ENCODE data around the gene TSPO2. TPM values are rescaled to one million over a fixed set of nuclear protein-coding genes. Genes with fewer than 3 reads are reported as not detected.

The TSPO2 gene
- total RNA-seq, 1 experiment from 2014 or later: not detected

- Histone ChIP-seq H3K79me2 (ENCODE audit: low read depth) (no peaks in the 10 kb centered on the region), H3K4me3 (no peak overlapping the region), H3K27me3 (ENCODE audit: insufficient read depth, low read depth) (no peaks in the 10 kb centered on the region), H3K4me2 (no peak overlapping the region), H3K36me3 (ENCODE audit: low read depth) (no peaks in the 10 kb centered on the region), H3K4me1 (replicated peaks; ENCODE audit: insufficient read depth) (peaks cover 7% of the 10 kb centered on the region), H4K20me1 (ENCODE audit: insufficient read depth) (no peaks in the 10 kb centered on the region), H3K9me2 (ENCODE audit: insufficient read depth) (no peaks in the 10 kb centered on the region), H2AFZ (no peak overlapping the region), H3K27ac (no peak overlapping the region), H3F3A (ENCODE audit: insufficient read depth, low read depth) (no peaks in the 10 kb centered on the region), H3K9me3 (ENCODE audit: insufficient read depth, low read depth) (no peaks in the 10 kb centered on the region)
- no TSS peak for BruUV-seq (replicated peaks)
- DNase-seq: no peak
- intact Hi-C loops (cut with micrococcal nuclease; ENCODE audit: unreplicated experiment): no loop called here
- POLR2A ChIA-PET (ENCODE audit: unreplicated experiment): no interaction called here
- CTCF ChIA-PET: interaction anchor here (0.6 kb wide), 1 partner anchor 19 kb away, joined by 3 read pairs; no protein-coding TSS in a partner anchor
- TF ChIP-seq, protein P1, sequence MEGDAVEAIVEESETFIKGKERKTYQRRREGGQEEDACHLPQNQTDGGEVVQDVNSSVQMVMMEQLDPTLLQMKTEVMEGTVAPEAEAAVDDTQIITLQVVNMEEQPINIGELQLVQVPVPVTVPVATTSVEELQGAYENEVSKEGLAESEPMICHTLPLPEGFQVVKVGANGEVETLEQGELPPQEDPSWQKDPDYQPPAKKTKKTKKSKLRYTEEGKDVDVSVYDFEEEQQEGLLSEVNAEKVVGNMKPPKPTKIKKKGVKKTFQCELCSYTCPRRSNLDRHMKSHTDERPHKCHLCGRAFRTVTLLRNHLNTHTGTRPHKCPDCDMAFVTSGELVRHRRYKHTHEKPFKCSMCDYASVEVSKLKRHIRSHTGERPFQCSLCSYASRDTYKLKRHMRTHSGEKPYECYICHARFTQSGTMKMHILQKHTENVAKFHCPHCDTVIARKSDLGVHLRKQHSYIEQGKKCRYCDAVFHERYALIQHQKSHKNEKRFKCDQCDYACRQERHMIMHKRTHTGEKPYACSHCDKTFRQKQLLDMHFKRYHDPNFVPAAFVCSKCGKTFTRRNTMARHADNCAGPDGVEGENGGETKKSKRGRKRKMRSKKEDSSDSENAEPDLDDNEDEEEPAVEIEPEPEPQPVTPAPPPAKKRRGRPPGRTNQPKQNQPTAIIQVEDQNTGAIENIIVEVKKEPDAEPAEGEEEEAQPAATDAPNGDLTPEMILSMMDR (conservative IDR thresholded peaks at IDR 0.05): no peak
- no peak for TF ChIP-seq EZH2 (IDR thresholded peaks at IDR 0.05; ENCODE audit: low read depth)
Observed at GRCh38 chr6:41045664-41046063, 3.4 kb downstream of the TSPO2 start.

DNA sequence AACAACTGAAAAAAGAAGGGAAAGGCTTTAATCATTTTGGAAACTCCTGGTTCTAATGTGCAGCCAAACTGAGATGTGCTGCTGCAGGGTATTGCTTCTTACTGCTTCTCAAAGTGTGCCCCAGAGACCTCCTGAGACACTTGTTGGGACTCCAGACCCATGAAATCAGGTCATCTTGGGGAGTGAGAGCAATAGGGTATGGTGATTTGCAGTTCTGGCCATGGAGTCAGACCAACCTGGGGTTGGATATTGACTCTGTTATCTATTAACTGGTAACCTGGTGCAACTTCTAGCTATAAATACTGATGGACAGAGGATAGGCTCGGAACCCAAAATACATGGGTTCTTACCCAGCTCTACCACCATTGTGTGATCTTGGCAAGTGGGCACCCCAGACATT, 3.8 kb downstream of the TSPO2 start:
- H3K27me3 ChIP-seq (ENCODE audit: insufficient read depth, low read depth): no peaks in the 10 kb centered on the region
- ChIA-PET POLR2A (ENCODE audit: unreplicated experiment) (no interaction called here), CTCF (interaction anchor here (0.6 kb wide), 1 partner anchor 19 kb away, joined by 3 read pairs; no protein-coding TSS in a partner anchor)
- H3K36me3 ChIP-seq (ENCODE audit: low read depth): no peaks in the 10 kb centered on the region
- no peaks in the 10 kb centered on the region for H4K20me1 ChIP-seq (ENCODE audit: insufficient read depth)
- H3K9me2 ChIP-seq (ENCODE audit: insufficient read depth): no peaks in the 10 kb centered on the region
- DNase-seq: no peak
- peaks cover 3% of the 10 kb centered on the region; the same call in 1 of the 2 replicates for H3K4me1 ChIP-seq (replicated peaks; ENCODE audit: insufficient read depth)
- intact Hi-C loops (cut with micrococcal nuclease; ENCODE audit: unreplicated experiment): no loop called here
- TF ChIP-seq EZH2 (IDR thresholded peaks at IDR 0.05; ENCODE audit: low read depth): no peak
- TF ChIP-seq, protein P1 (conservative IDR thresholded peaks at IDR 0.05): no peak
- no peaks in the 10 kb centered on the region for H3K9me3 ChIP-seq (ENCODE audit: insufficient read depth, low read depth)
- H2AFZ ChIP-seq: no peak overlapping the region
- no peak overlapping the region for H3K27ac ChIP-seq
- H3F3A ChIP-seq (ENCODE audit: insufficient read depth, low read depth): no peaks in the 10 kb centered on the region
- H3K79me2 ChIP-seq (ENCODE audit: low read depth): no peaks in the 10 kb centered on the region
- H3K4me2 ChIP-seq: no peak overlapping the region
- no peak overlapping the region for H3K4me3 ChIP-seq
- BruUV-seq (replicated peaks): no TSS peak

- H3K4me2 ChIP-seq: no peak overlapping the region
- no peaks in the 10 kb centered on the region for H3K36me3 ChIP-seq (ENCODE audit: low read depth)
- no peak overlapping the region for H3K27ac ChIP-seq
- no peaks in the 10 kb centered on the region for H3K9me2 ChIP-seq (ENCODE audit: insufficient read depth)
- no peak overlapping the region for H2AFZ ChIP-seq
- DNase-seq: no peak
- no peaks in the 10 kb centered on the region for H3K4me1 ChIP-seq (replicated peaks; ENCODE audit: insufficient read depth)
- H3K4me3 ChIP-seq: no peak overlapping the region
- CTCF ChIA-PET: no interaction called here
- H3F3A ChIP-seq (ENCODE audit: insufficient read depth, low read depth): no peaks in the 10 kb centered on the region
- intact Hi-C loops (cut with micrococcal nuclease; ENCODE audit: unreplicated experiment): no loop called here
- POLR2A ChIA-PET (ENCODE audit: unreplicated experiment): no interaction called here
- TF ChIP-seq, protein P1 (conservative IDR thresholded peaks at IDR 0.05): no peak
- TF ChIP-seq EZH2 (IDR thresholded peaks at IDR 0.05; ENCODE audit: low read depth): no peak
- no peaks in the 10 kb centered on the region for H3K79me2 ChIP-seq (ENCODE audit: low read depth)
- BruUV-seq (replicated peaks): no TSS peak
- no peaks in the 10 kb centered on the region for H4K20me1 ChIP-seq (ENCODE audit: insufficient read depth)
- H3K9me3 ChIP-seq (ENCODE audit: insufficient read depth, low read depth): no peaks in the 10 kb centered on the region
- H3K27me3 ChIP-seq (ENCODE audit: insufficient read depth, low read depth): no peaks in the 10 kb centered on the region
Observed at GRCh38 chr6:41047306-41047705, 5.0 kb downstream of the TSPO2 start.

Measured in PC-9 (cell line).